Peyer's patch (tissue), 4 donors: ENCODE results near the gene FOXP4. TPM values are rescaled to one million over a fixed set of nuclear protein-coding genes. Genes with fewer than 3 reads are reported as not detected.

Experiments
- DNase-seq, 3 donors: peaks; one replicate each; pipeline ENCODE4 v3.0.0-alpha.2; 2017 to 2019
- H3K27ac ChIP-seq, 4 donors: fragments of 200-600 bp; sonication (generic); one replicate each; pipeline ENCODE4 v1.5.1; 2016 to 2019
- H3K27me3 ChIP-seq, 2 donors: fragments of 200-600 bp; sonication (generic); one replicate each; pipeline ENCODE4 v1.5.1; 2019
- H3K36me3 ChIP-seq, 3 donors: fragments of 200-600 bp; sonication (generic); one replicate each; pipeline ENCODE4 v1.5.1; 2016 to 2019
- H3K4me1 ChIP-seq, 4 donors: fragments of 200-600 bp; sonication (generic); one replicate each; pipeline ENCODE4 v1.5.1; 2016 to 2019
- H3K4me3 ChIP-seq, 4 donors: fragments of 200-600 bp; sonication (generic); 1 replicate in 3 of 4; 2 replicates in 1 of 4; pipeline ENCODE4 v1.5.1; 2016 to 2019; ENCODE audit warnings: mild to moderate bottlenecking in 1 of 4
- H3K9me3 ChIP-seq, 4 donors: fragments of 200-600 bp; sonication (generic); one replicate each; pipeline ENCODE4 v1.5.1; 2016 to 2019; ENCODE audit warnings: mild to moderate bottlenecking in 1 of 4
- CTCF ChIP-seq, 6 experiments: fragments of 450-650 bp in 4 of 6; fragments of 200-600 bp in 2 of 6; sonication (generic) in 1 of 6; IDR thresholded peaks; one replicate each; pipeline ENCODE4 v1.5.1; 2017 to 2019; ENCODE audit warnings: antibody characterized with exemption in 6 of 6, mild to moderate bottlenecking in 3 of 6, moderate library complexity in 1 of 6
- POLR2A ChIP-seq, 2 donors: fragments of 450-650 bp; IDR thresholded peaks; one replicate each; pipeline ENCODE4 v1.5.1; 2017; ENCODE audit warnings: antibody characterized with exemption in 2 of 2, mild to moderate bottlenecking in 2 of 2, moderate library complexity in 2 of 2
- total RNA-seq, 4 donors: library from RNA; depleted of rRNA; stranded (reverse); fragments of >200 nt; gene quantifications; one replicate each; pipeline ENCODE4 v1.1.0, GENCODE V29; 2016

The FOXP4 gene
- total RNA-seq, 4 donors from 2014 or later = 13.2 to 36.5 (median 20.0) TPM

GRCh38 chr6:41502566-41502916 is 43.6 kb upstream of the FOXP4 start:
- Histone ChIP-seq H3K4me1 (peaks cover 0 to 20% (median 8%) of the 10 kb centered on the region in 4 donors), H3K27ac (peak overlapping the region in 1 of 4 donors; percentile 8), H3K4me3 (no peak overlapping the region), H3K36me3 (no peaks in the 10 kb centered on the region), H3K27me3 (no peaks in the 10 kb centered on the region), H3K9me3 (no peaks in the 10 kb centered on the region)
- DNase-seq = no peak
- TF ChIP-seq POLR2A (IDR thresholded peaks at IDR 0.05) (no peak), CTCF (IDR thresholded peaks at IDR 0.05) (no peak)

DNA sequence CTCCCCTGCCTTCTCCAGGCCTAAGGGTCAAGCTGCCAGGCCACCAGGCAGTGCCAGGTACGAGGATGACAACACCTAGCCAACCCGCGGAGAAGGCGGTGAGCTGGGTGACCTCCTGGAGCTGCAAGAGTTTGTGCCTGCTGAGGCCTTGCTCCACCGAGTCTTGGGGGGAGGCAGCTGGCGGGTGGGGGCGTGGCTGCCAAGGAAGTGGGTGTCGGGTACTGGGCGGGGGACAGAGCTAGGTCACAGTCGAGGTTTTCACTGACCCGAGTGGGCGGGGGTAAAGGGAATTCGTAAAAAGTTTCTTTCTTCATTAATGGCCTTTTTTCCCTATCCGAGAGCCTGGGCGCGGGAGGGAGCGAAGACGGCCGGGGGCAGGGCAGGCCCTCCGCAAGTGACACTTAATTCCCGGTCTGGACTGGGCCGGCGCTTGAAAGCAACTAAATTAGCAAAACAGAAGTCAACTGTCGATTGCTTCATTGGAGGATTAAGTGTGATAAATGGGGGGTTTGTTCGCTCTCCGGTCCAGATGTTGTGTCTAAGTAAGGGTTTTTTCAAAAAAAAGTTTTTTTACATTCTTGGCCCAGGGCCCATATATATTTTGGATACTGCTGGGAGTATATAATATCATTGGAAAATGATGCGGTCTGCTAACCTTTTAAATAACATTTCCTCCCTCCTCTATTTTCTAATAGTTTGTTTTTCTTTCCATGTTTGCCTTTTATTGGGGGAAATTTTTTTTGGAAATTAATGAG is 43.1 kb upstream of the FOXP4 start:
- DNase-seq = no peak
- Histone ChIP-seq H3K27me3 (no peaks in the 10 kb centered on the region), H3K4me1 (peaks cover 0 to 20% (median 8%) of the 10 kb centered on the region in 4 donors), H3K4me3 (peak overlapping the region in 2 of 4 donors; percentile 38 to 46), H3K36me3 (no peaks in the 10 kb centered on the region), H3K9me3 (no peaks in the 10 kb centered on the region), H3K27ac (peak overlapping the region in 1 of 4 donors; percentile 8)
- TF ChIP-seq CTCF (IDR thresholded peaks at IDR 0.05) (no peak), POLR2A (IDR thresholded peaks at IDR 0.05) (no peak)

DNA sequence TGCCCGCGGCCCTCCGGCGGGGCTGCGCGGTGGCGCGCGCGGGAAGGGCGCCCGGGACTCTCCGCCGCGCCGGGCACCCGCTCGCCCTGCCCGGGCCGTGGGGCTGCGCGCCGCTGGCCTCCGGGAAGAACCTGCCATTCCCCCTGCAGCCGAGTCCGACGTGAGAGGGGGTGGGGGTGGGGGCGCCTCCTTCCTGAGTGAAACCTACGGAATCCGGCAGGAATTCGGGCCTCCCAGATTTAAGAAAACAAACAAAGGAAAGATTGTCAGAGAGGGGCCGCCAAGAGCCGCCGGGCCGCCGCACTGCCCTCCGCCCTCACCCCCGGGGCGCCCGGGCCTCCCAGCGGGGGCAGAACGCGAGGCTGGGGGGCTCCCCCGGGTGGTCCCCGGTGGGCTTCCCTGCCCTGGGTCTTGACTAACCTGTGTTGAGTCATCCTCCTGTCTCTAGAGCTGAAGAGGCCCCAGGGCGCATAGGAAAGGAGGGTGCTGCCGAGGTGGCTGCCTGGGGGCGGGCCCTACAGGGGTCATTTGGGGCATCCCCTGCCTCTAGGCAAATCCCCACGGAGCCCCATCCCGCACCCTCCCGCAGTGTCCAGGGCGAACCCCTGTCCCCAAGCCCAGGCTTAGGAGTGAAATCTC is 42.2 kb upstream of the FOXP4 start:
- Histone ChIP-seq H3K36me3 (no peaks in the 10 kb centered on the region), H3K27ac (peak overlapping the region; percentile 46 to 77 (median 61)), H3K4me1 (peaks cover 0 to 20% (median 8%) of the 10 kb centered on the region in 4 donors), H3K27me3 (no peaks in the 10 kb centered on the region), H3K9me3 (no peaks in the 10 kb centered on the region), H3K4me3 (peak overlapping the region in 3 of 4 donors; percentile 38 to 48 (median 46))
- no peak for DNase-seq
- TF ChIP-seq POLR2A (IDR thresholded peaks at IDR 0.05) (no peak), CTCF (IDR thresholded peaks at IDR 0.05) (no peak)

- peak overlapping the region; percentile 31 to 48 (median 42) for H3K4me3 ChIP-seq
- DNase-seq = no peak
- peaks cover 0 to 20% (median 8%) of the 10 kb centered on the region in 4 donors for H3K4me1 ChIP-seq
Measured at GRCh38 chr6:41504466-41505121, 41.6 kb upstream of the FOXP4 start.

More at GRCh38 chr6:41504466-41505121, 41.6 kb upstream of the FOXP4 start:
- Histone ChIP-seq H3K9me3 (no peaks in the 10 kb centered on the region), H3K36me3 (no peaks in the 10 kb centered on the region), H3K27ac (peak overlapping the region; percentile 46 to 77 (median 61)), H3K27me3 (no peaks in the 10 kb centered on the region)
- TF ChIP-seq CTCF (IDR thresholded peaks at IDR 0.05) = no peak
- no peak for TF ChIP-seq POLR2A (IDR thresholded peaks at IDR 0.05)
